GM12801 (cell line): ENCODE data around the gene PROB1.

Source experiments
- TF ChIP-seq, protein P1 (sequence below): IDR thresholded peaks from one replicate; pipeline ENCODE4 v1.5.1; 2011; ENCODE audit warnings: control low read depth; ENCODE audit not compliant: insufficient read length; ENCODE audit errors: extremely low read depth

PROB1 gene, protein sequence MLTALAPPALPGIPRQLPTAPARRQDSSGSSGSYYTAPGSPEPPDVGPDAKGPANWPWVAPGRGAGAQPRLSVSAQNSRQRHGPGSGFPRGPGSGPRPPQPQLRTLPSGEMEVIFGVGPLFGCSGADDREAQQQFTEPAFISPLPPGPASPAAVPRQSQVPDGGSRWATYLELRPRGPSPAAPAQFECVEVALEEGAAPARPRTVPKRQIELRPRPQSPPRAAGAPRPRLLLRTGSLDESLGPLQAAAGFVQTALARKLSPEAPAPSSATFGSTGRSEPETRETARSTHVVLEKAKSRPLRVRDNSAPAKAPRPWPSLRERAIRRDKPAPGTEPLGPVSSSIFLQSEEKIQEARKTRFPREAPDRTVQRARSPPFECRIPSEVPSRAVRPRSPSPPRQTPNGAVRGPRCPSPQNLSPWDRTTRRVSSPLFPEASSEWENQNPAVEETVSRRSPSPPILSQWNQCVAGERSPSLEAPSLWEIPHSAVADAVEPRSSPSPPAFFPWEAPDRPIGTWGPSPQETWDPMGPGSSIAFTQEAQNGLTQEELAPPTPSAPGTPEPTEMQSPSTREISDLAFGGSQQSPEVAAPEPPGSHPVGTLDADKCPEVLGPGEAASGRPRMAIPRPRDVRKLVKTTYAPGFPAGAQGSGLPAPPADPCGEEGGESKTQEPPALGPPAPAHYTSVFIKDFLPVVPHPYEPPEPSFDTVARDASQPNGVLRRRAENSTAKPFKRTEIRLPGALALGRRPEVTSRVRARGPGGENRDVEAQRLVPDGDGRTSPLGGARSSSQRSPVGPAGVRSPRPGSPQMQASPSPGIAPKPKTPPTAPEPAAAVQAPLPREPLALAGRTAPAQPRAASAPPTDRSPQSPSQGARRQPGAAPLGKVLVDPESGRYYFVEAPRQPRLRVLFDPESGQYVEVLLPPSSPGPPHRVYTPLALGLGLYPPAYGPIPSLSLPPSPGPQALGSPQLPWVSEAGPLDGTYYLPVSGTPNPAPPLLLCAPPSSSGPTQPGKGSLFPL

DNA sequence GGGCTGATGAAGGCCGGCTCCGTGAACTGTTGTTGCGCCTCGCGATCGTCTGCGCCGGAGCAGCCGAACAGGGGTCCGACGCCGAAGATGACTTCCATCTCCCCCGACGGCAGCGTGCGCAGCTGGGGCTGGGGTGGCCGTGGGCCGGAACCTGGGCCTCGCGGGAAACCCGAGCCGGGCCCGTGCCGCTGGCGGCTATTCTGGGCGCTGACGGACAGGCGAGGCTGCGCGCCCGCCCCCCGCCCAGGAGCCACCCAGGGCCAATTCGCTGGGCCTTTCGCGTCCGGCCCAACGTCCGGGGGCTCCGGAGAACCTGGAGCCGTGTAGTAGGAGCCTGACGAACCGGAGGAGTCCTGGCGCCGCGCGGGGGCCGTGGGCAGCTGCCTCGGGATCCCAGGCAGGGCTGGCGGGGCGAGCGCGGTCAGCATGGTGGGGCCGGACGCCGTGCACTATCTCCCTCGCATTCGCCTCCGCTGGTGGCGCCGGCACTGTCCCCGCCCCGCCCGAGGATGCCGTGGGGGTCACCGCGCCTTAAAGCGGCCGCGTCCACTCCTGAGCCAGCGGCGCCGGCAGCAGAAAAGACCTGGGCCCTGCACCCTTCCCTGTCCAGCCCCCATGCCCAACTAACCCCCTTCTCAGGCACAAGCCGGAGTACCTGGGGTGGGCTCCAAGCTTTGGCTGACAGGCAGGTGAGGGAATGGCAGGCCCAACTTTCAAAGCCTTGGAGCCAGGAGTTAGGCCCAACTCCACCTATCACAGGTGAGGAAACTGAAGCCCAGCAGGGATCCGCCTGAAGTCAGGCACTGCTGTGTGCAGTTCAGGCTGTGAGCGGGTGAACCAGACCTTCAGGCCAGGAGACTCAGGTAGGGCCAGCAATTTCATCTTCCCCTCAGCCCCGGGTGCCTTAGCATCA is at the start of gene PROB1:
PROB1 (minus strand) TSS at position 451 of the 913 bp plus-strand sequence; CDS start at position 428, 23 bp downstream.
- TF ChIP-seq, protein P1, sequence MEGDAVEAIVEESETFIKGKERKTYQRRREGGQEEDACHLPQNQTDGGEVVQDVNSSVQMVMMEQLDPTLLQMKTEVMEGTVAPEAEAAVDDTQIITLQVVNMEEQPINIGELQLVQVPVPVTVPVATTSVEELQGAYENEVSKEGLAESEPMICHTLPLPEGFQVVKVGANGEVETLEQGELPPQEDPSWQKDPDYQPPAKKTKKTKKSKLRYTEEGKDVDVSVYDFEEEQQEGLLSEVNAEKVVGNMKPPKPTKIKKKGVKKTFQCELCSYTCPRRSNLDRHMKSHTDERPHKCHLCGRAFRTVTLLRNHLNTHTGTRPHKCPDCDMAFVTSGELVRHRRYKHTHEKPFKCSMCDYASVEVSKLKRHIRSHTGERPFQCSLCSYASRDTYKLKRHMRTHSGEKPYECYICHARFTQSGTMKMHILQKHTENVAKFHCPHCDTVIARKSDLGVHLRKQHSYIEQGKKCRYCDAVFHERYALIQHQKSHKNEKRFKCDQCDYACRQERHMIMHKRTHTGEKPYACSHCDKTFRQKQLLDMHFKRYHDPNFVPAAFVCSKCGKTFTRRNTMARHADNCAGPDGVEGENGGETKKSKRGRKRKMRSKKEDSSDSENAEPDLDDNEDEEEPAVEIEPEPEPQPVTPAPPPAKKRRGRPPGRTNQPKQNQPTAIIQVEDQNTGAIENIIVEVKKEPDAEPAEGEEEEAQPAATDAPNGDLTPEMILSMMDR = no peak

DNA sequence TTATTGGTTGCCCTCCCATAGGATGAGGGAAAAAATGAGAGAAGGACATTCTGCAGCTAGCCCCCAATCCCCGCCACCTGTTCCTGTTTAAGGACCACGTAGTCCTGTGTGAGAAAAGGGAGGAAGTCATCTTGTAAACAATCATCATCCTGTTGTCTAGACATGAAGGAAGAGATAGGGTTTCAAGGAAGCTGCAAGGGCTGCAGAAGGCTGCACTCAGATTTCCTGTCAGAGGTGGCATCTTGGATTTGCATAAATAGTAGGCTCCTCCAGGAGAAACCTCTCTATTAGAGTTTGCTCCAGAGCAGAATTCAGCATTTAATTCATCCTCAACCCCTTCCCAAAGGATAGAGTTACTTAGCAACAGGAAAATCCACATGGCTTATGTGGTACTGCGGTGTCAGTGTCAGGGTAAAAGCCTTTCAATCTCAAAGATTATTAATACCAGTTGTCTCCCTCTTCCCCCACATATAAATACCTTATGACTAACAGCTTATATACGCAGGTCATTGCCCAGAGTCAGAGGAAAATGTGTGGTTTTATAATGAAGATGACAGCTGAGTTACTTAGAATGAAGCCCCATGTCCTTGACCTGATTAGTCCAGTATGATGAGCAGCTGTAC is 49.0 kb upstream of the PROB1 start:
- TF ChIP-seq, protein P1 = no peak

DNA sequence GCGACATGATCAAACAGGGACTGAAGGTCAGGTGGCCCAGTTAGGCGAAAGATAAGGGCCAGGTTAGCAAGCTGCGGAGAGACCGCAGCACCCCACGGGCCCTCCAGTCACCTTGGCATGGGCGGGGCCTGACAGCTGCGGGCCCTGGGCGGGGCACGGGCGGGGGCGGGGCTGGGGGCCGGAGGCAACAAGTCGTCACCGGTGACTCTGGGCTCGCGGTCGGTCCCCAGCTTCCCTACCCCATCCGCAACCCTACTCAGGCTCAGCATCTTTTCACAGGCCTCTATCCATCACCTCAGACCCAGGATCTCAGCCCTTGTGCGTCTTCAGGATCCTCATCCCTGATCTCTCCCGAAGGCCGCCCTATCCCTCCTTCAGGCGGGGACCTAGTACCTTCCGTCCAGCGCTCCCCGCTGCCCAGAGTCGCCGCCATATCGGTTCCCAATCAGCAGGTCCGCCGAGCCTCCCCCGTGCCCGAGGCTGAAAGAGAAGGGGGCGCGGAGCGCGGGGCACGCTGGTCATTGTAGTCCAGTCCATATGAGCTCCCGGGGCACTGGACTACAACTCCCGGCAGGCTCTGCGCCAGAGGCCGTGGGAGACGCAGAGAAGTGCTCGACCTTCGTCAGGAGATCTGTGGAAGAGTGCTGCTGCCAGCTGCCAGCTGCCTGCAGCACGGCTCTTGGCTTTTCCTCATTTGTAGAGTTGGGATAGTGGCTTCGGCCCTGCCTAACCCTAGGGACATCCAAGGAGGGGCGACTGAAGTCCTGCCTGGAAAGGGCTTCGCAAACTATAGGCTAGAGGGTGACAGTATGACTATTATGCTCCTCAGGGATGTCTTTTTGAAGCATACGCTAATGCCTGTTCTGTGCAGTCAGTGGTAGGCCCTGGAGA is 44.4 kb upstream of the PROB1 start, which contains the start of gene DNAJC18:
DNAJC18 (minus strand) TSS at position 513 of the 891 bp plus-strand sequence; CDS start at position 433, 80 bp downstream.
- TF ChIP-seq, protein P1 = no peak

DNA sequence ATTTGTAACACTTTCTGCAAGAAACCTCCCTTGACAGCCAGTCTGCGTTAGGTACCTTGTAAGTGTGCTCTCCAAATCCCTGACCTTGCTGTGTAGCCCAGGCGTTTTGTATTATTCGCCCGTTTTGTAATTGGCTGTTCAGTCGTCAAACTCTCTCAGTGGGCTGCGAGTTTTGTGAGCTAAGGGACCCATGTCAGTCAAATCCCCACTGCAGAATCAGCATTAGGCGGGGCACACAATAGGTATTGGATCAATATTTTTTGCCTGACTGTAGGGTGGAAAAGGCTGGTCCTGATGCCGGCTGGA is 43.8 kb upstream of the PROB1 start:
- TF ChIP-seq, protein P1 = no peak

DNA sequence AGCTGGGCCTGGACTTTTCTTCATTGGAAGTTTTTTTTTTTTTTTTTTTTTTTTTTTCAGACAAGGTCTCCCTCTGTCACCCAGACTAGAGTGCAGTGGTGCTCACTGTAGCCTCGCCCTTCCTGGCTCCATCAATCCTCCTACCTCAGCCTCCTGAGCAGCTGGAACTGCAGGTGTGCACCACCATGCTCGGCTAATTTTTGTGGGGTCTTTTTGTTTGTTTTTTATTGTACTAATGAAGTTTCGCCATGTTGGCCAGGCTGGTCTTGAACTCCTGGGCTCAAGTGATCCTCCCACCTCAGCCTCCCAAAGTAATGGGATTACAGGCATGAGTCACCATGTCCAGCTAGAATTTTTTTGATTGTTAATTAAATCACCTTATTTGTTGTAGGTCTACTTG is 40.8 kb upstream of the PROB1 start:
- TF ChIP-seq, protein P1 = no peak

DNA sequence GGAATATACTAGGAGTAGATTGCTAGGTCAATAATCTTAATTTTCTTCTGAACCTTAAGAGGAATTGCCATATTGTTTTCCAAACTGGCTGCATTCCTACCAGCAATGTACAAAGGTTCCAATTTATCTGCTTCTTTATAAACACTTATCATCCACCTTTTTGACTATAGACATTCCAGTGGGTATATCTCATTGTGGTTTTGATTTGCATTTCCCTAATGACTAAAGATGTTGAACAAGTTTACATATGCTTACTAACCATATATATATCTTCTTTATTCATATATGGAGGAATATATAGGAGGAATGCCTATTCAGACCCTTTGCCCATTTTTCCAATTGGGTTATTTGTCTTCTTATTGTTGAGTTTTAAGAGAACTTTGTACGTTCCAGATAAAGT is 36.8 kb upstream of the PROB1 start:
- TF ChIP-seq, protein P1 = no peak
